ENCODE results near the gene TLE4. TPM values are rescaled to one million over a fixed set of nuclear protein-coding genes. Genes with fewer than 3 reads are reported as not detected.
A peak's percentile ranks its signal among the peaks of the same experiment; 100 is the strongest.

The TLE4 gene
- total and polyA plus RNA-seq, 2 donors = 28.7 to 41.7 TPM

DNA sequence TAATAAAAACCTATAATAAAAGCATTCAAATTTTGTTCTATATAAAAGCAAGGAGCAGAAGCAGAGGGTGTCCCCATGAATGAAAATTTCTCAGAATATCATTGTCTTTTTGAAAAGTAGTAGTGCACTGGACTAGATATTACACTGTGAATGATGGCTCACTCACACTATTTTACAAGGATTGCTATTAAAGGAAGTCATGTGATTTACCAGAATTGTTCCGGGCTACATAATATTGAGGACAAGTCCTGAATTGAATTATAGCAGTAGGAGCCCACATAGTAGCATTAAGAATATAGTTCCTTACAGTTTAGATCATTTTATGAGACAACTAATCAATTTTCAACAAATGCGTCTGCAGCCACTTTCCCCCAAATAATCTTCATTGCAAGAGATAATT, 7.7 kb upstream of the TLE4 start:
- Histone ChIP-seq H3K27ac (ENCODE audit: low read depth) (no peak overlapping the region), H3K4me1 (ENCODE audit: insufficient read depth) (no peaks in the 10 kb centered on the region), H3K4me3 (ENCODE audit: low read depth, low read length) (no peak overlapping the region), H3K36me3 (ENCODE audit: insufficient read depth) (no peaks in the 10 kb centered on the region)
- 86% methylated on average over 2 of the region's 2 CpGs for WGBS
- DNase-seq (ENCODE audit: extremely low spot score) = no peak

DNA sequence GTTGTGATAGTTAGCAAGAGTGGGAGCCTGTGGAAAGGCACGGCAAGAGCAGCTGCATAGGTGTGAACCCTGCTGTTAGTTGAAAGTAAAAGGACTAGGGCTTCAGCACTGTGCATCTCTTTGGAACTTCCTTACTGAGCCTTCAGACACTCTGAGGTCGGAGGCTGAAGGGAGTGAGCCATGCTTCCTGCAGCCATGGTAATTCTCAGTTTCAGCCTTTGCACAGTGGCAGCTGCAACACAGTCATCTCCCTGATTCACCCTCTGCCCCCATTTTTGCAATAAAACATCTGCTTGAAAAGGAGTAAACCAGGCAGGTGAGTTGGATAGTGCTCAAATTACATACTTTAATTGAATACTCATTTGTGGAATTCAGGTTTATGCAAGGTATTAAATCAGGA, 6.5 kb upstream of the TLE4 start:
- DNase-seq (ENCODE audit: extremely low spot score) = no peak
- Histone ChIP-seq H3K27ac (ENCODE audit: low read depth) (no peak overlapping the region), H3K36me3 (ENCODE audit: insufficient read depth) (no peaks in the 10 kb centered on the region), H3K4me3 (ENCODE audit: low read depth, low read length) (no peak overlapping the region), H3K4me1 (ENCODE audit: insufficient read depth) (no peaks in the 10 kb centered on the region)
- WGBS = 73% methylated on average over 2 of the region's 2 CpGs

DNA sequence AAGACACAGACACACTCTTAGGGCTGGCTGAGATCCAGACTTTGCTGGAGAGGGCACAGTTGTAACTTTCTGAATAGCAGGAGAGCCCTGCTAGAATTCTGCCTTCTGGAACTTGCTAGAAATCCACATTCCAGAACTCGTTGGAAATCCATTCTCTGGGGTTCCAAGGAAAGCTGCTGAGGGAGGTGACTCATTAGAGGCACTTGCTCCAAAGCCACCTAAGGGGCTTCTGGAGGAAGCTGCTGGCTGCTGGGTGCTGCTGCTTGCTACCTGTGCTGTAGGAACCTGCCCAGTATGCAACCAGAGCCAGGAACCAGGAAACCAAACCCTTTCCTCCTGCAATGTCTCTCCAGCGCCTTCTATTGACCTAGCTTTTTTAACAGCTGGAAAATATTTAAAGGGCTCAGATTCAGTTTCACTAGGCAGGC, 4.1 kb upstream of the TLE4 start:
- H3K4me1 ChIP-seq (ENCODE audit: insufficient read depth) = no peaks in the 10 kb centered on the region
- no peak overlapping the region for H3K4me3 ChIP-seq (ENCODE audit: low read depth, low read length)
- H3K36me3 ChIP-seq (ENCODE audit: insufficient read depth) = no peaks in the 10 kb centered on the region
- no peak for DNase-seq (ENCODE audit: extremely low spot score)
- no peak overlapping the region for H3K27ac ChIP-seq (ENCODE audit: low read depth)
- whole genome bisulfite sequencing = 83% methylated on average over 2 of the region's 2 CpGs

DNA sequence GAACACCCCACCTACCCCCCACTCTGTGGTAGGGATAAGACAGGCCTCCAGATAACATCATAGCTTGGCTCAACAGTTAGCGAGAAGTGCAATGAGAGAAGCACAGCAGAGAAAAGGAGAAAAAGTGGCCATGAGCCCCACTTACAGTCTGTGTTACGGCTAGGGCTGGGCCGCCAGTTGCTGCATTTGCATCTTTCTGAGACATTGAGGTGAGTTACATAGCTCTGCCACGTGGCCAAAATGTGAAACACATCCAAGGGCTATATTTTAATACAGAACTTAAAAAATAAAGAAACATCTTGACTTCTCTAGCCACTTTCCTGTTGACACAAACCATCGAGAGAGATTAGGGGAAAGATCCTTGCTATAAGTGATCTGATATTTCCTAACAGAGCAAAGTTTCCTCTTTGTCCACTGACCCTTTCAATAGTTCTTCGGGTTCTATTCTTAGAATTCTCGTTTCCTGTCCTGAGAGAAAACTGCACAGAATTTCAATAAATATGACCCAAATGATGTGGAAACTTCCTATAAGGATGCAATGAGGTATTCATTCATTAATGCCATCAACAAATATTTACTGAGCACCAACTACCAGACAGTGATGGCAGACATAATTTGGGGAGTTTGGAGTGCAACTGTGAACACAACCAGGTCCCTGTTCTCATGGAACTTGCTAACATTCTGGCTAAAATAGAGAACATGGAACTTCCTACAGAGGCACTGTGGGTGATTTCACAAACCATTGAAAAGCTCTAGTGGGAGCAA, 3.2 kb upstream of the TLE4 start:
- DNase-seq (ENCODE audit: extremely low spot score) = no peak

DNA sequence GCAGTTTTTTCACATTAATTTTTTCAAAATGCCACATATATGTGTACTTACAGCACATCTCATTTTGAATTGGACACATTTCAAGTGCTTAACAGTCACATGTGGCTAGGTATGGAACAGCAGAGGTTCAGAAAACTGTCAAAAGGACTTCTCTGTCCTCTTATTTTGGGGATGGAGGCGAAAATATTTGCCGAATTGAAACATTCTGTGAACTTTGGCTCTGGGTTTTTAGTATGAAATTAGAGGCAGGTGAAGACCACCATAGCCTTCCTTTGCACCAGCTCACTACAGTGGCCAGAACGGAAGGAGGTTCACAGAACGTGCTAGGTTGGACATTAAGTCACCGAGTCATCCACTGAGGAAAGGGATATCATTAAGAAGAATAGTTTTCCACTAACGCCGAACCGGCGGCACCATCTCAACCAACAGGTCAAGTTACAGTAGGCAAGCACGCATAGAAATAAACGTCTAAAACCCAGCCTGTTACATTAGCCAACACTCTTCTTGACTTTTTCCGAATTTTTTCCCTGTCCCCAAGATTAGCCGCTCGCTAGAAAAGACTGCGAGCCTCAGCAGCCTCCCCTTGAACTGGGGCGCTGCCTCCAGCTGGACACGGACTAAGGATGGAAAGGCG, 1.8 kb upstream of the TLE4 start:
- WGBS = 27% methylated on average over 18 of the region's 18 CpGs

More for the DNA sequence above, 3.2 kb upstream of the TLE4 start:
- Histone ChIP-seq H3K36me3 (ENCODE audit: insufficient read depth) (no peaks in the 10 kb centered on the region), H3K27ac (ENCODE audit: low read depth) (no peak overlapping the region), H3K4me3 (ENCODE audit: low read depth, low read length) (no peak overlapping the region), H3K4me1 (ENCODE audit: insufficient read depth) (no peaks in the 10 kb centered on the region)
- WGBS = 84% methylated on average over 7 of the region's 7 CpGs

DNA sequence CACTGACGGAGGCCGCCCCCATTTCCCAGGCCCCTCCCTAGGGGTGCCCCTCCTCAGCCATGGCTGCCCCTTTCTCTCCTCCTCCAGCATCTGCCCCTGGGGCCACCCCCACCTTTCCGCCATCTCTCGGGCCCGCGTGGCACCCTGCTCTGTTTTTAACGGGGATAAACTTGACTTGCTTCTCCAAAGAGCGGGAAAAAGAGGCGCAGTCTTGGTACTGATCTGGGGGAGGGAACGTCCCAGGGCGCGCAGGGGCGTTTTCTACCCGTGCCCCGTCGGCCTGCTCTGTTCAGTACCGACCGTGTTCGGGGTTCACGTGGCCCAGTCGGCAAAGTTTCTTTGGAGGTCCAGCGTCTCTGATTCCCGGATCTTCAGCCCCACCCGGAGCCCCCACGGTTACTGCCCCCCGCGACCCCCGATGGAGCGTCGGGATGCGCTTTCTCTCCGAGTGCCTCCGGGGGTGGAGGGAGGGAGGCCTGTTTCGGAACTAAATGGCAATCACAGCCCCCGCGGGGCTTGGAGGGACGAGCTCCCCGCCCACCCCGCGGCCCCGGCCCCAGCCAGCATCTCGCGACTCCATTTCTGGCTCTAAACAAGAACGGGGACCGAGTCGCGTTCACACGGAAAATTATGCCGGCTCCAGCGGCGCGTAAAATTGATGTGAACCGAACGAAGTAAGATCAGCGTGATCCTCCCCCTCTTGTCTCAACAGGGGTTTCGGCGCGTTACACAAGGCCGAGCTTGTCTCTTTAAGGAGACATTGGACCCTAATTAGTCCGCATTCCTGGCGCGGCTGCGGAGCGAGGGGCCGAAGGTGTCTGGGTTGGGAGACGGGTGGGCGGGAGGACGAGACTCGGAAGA, 1.1 kb upstream of the TLE4 start:
- DNase-seq (ENCODE audit: extremely low spot score) = no peak
- no peaks in the 10 kb centered on the region for H3K36me3 ChIP-seq (ENCODE audit: insufficient read depth)
- WGBS = under 1% methylated on average over 69 of the region's 69 CpGs
- peak overlapping the region; percentile 48 for H3K4me3 ChIP-seq (ENCODE audit: low read depth, low read length)
- H3K27ac ChIP-seq (ENCODE audit: low read depth) = peak overlapping the region; percentile 40
- no peaks in the 10 kb centered on the region for H3K4me1 ChIP-seq (ENCODE audit: insufficient read depth)

More for the DNA sequence above, 1.8 kb upstream of the TLE4 start:
- peak overlapping the region; percentile 48 for H3K4me3 ChIP-seq (ENCODE audit: low read depth, low read length)
- no peaks in the 10 kb centered on the region for H3K4me1 ChIP-seq (ENCODE audit: insufficient read depth)
- no peaks in the 10 kb centered on the region for H3K36me3 ChIP-seq (ENCODE audit: insufficient read depth)
- no peak overlapping the region for H3K27ac ChIP-seq (ENCODE audit: low read depth)
- no peak for DNase-seq (ENCODE audit: extremely low spot score)

DNA sequence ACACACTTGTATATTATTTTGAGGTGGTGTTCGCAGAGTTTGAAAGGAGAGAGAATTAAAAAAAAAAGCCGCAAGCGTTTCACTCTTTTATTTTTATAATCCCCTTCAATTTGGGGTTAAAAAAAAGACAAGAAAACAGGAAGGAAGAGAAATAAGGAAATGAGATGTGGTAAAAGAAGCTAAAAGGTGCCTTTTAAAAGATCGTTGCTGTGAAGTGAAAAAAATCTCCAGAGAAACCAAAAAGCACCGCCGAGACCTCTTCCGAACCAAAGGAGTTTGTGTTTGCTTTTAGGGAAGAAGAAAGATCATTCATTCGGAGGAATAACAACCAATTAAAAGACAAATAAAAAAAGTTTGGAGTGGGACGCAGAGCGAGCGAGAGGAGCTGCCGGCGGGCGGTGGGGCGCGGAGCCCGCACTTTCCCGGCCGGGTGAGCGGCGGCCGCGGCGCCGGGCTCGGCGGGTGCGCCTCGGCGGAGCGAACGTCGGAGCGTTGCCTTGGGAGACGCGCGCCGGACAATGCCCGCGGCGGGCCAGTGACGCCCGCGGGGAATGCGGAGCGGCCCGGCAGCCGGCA, 355 bp downstream of the TLE4 start:
- no peak for DNase-seq (ENCODE audit: extremely low spot score)
- H3K36me3 ChIP-seq (ENCODE audit: insufficient read depth) = no peaks in the 10 kb centered on the region
- H3K4me3 ChIP-seq (ENCODE audit: low read depth, low read length) = peak overlapping the region; percentile 100
- no peaks in the 10 kb centered on the region for H3K4me1 ChIP-seq (ENCODE audit: insufficient read depth)
- peak overlapping the region; percentile 94 for H3K27ac ChIP-seq (ENCODE audit: low read depth)
- WGBS = under 1% methylated on average over 48 of the region's 48 CpGs

DNA sequence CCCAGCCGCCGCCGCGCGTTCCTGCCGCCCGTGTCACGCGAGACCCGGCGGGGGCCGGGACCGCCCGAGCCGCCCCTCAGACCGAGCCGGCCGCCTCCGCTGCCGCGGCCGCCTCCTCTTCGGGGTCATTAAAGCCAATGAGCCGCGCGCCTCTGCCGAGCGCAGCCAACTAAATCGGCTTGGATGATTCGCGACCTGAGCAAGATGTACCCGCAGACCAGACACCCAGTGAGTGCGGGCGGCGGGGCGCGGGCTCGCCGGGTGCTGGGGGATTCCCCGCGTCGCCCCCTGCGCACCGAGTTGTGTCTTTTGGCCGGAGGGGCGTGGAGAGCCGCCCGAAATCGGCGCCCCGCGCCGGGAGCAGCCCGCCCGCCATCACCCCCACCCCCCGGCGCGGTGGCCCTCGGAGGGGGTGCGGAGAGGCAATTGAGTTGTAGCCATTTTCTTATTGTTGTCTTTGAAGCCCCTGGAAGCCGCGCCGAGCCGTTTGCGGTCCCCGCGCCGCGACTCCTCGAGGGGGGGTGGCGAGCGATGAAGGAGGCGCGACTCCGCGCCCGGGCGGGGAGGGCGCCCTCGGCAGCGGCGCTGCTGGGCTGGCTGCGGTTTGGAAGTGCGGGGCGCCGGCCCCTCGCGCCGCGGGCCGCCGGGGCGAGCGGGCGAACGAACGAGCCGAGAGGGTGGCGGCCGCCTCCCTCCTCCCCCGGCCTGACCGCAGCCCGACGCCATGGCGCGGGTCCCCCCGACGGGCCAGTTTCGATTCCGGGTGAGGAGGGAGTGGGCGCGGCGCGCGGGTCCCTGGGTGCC, 1.0 kb downstream of the TLE4 start:
- Histone ChIP-seq H3K27ac (ENCODE audit: low read depth) (peak overlapping the region; percentile 94), H3K4me3 (ENCODE audit: low read depth, low read length) (peak overlapping the region; percentile 100), H3K4me1 (ENCODE audit: insufficient read depth) (no peaks in the 10 kb centered on the region), H3K36me3 (ENCODE audit: insufficient read depth) (no peaks in the 10 kb centered on the region)
- DNase-seq (ENCODE audit: extremely low spot score) = no peak
- WGBS = under 1% methylated on average over 115 of the region's 115 CpGs

DNA sequence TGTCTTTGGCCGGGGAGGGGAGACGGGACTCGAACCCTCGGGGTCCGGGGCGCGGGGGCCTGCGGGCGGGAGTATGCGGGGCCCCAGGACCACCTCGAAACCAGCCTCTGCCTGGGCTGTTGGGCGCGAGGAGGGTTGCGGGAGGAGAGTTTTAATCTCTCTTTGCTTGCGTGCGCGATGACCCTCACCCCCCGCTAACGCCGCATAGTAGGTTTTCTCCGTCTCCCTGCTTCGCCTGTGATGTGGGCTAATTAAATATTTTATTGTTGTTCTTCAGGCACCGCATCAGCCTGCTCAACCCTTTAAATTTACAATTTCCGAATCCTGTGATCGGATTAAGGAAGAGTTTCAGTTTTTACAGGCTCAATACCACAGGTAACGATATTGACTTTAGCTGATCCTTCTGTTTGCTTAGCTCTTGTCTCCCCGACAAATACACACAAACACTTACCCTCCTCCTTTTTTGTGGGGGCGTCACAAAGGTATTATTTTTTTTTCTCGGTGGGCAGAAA, 1.7 kb downstream of the TLE4 start:
- 3% methylated on average over 29 of the region's 29 CpGs for WGBS
- H3K27ac ChIP-seq (ENCODE audit: low read depth) = peak overlapping the region; percentile 94
- peak overlapping the region; percentile 100 for H3K4me3 ChIP-seq (ENCODE audit: low read depth, low read length)
- H3K4me1 ChIP-seq (ENCODE audit: insufficient read depth) = no peaks in the 10 kb centered on the region
- peaks cover 2% of the 10 kb centered on the region for H3K36me3 ChIP-seq (ENCODE audit: insufficient read depth)
- no peak for DNase-seq (ENCODE audit: extremely low spot score)

DNA sequence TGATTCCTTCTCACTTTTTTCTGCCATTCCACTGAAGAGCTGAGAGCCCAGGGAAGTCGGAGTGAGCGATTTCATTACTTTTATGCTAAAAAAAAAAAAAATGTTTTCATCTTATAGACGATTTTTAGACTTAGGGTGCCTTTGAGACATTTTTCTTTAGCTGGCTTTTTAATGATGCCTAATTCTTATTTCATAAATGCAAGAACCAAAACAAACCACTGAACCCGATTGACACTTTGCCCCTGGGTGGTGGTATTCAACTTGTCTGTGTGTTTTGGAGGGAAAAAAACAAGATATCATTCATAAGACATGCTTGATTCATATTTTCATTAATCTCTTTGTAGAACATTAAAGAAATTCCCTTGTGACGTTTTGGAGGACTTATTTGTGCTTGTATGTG, 2.4 kb downstream of the TLE4 start:
- H3K27ac ChIP-seq (ENCODE audit: low read depth) = peak overlapping the region; percentile 94
- 45% methylated on average over 5 of the region's 5 CpGs for WGBS

DNA sequence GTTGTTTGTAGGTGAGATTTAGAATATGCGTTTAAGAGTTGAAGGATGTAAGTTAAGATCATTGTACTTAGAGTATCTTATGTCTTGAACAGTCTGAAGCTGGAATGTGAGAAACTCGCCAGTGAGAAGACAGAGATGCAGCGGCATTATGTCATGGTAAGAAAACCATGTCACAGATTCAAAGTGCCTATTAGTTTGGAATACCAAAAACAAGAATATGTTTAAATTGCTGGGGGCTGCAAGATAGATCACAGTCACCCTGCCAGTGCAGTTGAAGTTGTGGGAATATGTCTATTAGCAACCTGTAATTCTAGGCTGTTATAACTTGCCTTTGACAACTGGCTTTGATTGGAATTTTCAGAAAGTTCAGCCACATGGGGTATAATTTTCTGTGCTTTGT, 3.0 kb downstream of the TLE4 start:
- no peak for DNase-seq (ENCODE audit: extremely low spot score)
- Histone ChIP-seq H3K27ac (ENCODE audit: low read depth) (no peak overlapping the region), H3K36me3 (ENCODE audit: insufficient read depth) (peaks cover 2% of the 10 kb centered on the region), H3K4me1 (ENCODE audit: insufficient read depth) (no peaks in the 10 kb centered on the region), H3K4me3 (ENCODE audit: low read depth, low read length) (peak overlapping the region; percentile 34)
- WGBS = 54% methylated on average over 3 of the region's 3 CpGs

More for the DNA sequence above, 2.4 kb downstream of the TLE4 start:
- Histone ChIP-seq H3K36me3 (ENCODE audit: insufficient read depth) (peaks cover 2% of the 10 kb centered on the region), H3K4me3 (ENCODE audit: low read depth, low read length) (peak overlapping the region; percentile 100), H3K4me1 (ENCODE audit: insufficient read depth) (no peaks in the 10 kb centered on the region)
- no peak for DNase-seq (ENCODE audit: extremely low spot score)

DNA sequence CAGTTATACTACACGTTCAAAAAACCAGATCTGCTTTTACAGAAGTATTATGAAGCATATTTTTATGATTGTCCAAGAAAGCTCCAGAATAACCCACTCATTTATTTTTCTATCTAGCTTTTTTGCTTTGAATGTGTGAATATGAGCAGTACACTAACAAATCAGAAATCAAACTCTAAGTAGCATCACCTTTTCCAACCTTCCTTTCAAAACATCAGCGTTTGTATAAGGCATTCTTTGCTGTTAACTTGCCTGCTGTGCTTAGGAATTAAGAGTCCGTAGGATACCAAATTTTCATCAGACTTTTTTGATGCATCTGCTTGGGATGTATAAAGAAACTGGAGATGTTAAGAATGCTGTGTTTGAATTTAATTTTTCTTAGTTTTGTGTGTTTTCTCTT, 3.8 kb downstream of the TLE4 start:
- no peak for DNase-seq (ENCODE audit: extremely low spot score)
- Histone ChIP-seq H3K27ac (ENCODE audit: low read depth) (no peak overlapping the region), H3K4me3 (ENCODE audit: low read depth, low read length) (no peak overlapping the region), H3K36me3 (ENCODE audit: insufficient read depth) (peaks cover 2% of the 10 kb centered on the region), H3K4me1 (ENCODE audit: insufficient read depth) (no peaks in the 10 kb centered on the region)
- 45% methylated on average over 3 of the region's 3 CpGs for WGBS
